GM19240 (cell line): ENCODE data around the gene TMEM255B.
"Not testable (repeated sequence)": the region's sequence is repeated elsewhere in the genome, so short reads cannot be mapped to it uniquely, and the experiment has no call there.

Source experiments
- DNase-seq: peaks from one replicate; pipeline ENCODE4 v3.0.0; 2011; ENCODE audit warnings: low spot score; ENCODE audit not compliant: insufficient read length

Gene TMEM255B

DNA sequence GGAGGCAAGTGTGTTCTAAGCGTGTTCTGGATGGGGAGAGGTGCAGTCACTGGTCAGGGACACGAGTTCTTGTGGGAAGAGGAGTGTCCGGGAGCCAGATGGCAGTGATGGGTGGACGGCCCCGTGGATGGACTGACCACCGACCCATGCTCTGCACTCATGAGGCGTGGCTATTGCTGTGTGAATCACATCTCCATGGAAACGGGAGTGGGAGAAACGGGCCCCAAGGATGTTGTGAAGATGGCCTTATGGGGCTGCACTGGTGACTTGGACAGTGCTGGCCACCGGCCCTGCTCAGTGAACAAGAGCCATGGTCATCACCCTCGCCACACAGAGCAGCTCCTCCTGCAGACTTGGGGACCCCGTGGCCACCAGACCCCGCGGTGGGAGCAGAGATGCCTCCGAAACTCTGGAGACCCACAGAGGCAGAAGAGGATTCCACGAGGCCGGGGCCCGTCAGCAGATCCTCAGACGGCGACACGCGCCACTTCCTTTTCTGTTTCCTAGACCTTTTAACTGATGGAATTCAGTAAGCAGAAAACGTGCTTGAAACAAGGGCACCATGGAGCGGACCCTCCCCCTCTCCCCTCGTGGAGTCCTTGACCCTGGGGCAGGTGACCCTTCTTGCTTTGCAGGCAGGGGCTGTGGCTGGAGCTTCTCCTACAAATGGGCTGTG lies 57.4 kb downstream of the TMEM255B start:
- no peak for DNase-seq

DNA sequence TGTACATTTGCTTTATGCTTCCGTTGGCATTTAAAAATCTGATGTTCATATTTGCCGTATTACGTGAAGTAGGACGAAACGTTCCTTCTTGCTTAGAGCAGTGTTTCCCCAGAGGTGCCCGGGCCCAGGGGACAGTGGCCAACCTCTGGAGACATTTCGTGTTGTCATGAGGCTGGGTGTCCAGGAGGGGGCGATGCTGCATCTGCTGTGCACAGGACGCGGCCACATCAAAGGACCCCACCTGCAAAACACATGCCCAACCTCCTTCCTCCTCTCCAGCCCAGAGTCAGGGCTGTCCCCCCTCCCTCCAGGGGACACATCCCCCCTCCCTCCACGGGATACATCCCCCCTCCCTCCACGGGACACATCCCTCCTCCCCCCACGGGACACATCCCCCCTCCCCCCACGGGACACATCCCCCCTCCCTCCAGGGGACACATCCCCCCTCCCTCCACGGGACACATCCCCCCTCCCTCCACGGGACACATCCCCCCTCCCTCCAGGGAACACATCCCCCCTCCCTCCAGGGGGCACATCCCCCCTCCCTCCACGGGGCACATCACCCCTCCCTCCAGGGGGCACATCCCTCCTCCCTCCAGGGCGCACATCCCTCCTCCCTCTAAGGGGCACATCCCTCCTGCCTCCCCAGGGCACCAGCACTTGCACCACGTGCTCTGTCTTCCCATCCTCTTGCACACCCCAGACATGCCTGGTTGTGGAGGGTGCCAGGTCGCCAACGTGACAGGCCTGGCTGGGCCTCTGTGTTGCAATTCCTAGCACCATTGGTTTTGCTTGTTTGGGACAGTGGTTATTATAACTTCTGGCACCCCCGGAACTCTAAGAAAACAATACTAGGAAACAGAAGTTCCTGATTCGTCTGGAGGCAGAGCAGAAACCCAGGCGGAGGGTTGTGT lies 58.2 kb downstream of the TMEM255B start:
- peak; percentile 87 for DNase-seq

DNA sequence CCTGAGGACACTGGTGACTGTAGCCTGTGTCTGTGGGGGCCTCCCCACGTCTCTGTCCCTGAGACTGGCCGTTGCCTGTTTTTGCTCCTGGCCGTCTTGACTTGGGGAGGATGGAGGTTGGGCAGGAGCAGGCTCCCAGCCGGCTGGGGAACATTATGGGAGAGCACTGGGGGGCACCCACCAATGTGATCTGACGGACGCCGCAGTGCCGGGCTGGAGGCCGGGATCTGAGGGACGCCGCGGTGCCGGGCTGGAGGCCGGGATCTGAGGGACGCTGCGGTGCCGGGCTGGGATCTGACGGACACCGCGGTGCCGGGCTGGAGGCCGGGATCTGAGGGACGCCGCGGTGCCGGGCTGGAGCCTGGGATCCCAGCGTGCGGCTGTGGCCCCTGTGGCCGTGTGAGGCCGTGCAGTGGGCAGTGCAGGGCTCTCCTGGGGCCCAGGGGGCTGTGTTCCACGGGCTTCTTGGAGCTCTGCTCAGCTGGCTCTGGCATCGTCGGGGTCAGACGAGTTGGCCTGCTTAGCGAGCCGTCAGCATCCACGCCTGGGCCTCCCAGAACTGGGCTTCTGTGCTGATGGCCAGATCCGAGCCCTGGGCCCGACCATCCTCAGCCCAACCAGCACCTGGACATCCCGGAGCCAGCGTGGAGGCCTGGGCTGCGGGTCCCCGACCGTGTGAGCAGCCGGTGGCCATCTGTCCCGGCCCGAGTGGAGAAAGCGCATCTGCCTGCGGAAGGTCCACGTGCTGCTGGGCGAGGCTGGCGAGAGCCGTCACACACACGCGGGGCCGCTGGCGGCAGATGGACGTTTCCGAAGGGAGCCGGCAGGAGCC lies 59.0 kb downstream of the TMEM255B start:
- no peak for DNase-seq

DNA sequence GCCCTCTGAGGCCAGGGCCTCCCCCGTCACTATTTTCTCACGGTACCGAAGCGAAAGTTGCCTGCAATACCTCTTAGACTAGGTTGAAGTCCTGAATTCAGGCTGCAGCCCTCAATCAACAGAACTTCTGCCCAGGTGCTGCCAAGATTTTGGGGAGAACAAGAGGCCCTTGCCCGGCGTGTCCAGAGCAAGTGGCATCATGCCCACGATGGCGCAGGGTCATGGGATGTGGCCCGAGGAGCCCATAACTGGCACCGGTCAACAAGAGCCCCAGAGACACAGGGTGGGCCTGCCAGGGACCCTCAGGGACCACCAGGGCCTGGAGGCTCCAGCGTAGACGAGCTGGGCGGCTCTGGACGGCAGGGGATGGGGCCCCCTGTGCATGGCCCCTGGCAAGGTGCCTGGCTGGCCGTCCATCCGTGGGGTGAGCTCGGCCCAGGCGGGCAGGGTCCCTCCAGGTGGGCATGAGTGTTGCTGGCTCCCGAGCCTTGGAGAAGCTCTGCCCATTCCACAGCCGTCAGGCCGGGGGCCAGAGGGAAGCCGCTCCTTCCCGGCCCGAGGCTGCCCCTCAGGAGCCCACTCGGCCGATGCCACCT lies 59.8 kb downstream of the TMEM255B start:
- no peak for DNase-seq

DNA sequence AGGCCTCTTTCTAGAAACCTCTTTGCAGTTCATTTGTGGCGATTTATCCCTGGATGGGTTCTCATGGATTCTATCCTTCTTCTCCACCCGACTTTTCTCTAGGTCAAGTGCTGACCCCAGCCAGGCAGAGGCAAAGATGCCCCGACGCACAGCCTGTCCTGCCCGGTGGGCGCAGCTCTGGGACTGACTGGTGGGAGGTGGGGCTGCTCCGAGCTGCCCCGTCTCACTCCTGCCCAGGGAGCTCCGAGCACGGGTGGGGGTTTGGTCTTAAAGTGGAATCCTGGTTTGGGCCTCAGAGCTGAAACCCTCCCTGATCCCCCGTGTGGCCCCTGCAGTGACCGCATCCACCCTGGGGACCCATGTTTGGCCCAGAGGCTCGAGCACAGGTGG lies 60.3 kb downstream of the TMEM255B start:
- DNase-seq, result no peak

DNA sequence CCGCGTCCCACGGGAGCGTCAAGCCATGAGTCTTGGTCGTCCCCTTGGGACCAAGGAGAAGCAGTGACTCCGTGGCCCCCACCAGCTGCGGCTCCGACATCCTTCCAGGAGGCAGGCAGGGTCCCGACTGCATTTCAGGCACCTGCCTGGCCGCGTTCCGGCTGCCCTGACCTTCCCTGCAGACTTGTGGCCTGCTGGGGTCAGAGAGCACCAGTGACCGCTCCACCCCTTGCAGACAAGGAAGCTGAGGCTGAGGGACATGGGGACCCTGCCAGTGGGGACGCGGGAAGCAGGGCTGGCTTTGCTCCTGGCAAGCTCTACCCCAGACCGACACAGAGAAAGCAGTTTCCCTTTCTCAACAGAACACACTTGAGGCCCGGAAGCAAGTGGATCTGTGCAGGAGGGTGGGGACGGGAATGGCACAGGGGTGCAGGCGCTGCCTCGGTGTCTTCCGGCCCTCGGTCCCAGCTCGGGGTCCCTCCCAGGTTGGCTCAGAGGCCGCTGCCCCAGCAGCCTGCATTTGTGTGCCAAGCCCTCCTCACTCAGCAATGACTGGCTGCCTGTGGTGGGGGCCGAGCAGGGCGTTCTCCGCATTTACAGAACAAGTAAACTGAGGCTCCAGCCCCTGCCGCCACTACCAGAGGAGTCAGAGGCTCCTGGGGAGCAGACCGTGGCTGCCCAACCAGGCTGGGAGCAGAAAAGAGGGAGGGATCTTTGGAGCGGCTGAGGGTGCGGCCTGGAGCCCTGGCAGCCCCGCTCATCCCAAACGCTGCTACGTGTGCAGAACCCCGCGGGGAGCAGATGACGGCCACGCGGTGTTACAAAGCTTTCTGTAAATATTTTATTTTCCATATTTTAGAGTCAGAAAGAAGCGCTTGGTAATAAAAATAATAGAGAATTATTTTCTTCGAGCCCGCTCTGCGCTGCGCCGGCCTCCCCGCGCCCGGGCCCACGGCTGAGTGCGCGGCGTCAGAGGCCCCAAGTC lies 61.0 kb downstream of the TMEM255B start:
- DNase-seq, result no peak

DNA sequence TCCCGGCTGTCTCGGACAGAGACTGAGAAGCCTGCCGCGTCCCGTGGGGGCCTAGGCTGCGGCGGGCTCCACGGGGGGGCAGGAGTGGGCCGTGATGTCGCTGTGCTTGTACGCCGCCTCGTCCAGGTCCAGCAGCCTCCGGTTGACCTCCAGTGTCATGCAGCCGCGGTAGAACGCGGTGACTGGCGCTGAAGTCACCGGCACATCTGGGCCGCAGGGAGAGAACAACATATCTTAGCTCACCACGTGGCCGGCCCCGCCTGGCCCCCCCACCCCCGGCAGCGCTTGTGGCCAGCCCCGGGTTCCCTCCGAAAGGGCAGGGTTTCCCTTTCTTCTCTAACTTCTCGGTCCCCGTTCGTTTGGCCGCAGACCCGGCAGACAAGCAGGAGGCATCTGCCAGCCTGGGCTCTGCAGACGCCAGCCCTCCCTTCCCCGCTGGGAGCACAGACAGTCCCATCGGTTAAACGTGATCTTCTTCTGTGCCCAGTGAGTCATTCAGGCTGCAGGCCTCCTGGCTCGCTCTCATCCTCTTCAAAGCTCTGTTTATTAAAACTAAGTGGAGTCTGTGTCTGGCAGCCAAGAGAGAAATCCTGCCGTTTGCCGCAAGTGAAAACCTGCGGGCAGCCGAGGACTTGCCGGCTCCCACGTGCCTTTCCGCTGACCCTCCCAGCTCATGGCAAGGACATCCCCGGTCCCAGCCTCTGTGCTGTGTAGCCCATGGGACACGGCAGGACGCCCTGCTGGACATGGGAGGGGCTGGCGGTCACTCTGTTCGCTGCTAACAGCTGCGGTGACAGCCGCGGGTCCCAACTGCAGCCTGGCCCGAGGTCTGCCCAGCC lies 62.0 kb downstream of the TMEM255B start:
- DNase-seq, result no peak

DNA sequence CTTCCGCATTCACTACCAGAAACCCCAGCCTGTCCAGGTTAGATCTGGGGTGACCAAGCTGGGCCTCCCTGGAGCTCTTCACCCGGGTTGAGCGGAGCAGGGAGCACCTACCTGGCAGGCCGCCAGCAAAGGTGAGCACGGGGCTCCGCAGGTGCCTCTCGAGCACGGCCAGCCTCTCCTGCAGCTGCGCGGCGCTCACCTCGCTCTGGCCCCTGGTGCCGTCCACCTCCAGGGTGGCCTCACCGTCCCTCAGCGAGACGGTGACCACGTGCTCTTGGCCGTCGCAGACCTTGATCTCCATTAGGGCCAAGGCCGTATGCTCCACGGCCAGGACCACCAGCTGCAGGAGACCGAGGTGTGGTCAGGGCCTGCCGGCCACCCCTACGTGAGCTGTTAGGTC lies 62.8 kb downstream of the TMEM255B start:
- no peak for DNase-seq

DNA sequence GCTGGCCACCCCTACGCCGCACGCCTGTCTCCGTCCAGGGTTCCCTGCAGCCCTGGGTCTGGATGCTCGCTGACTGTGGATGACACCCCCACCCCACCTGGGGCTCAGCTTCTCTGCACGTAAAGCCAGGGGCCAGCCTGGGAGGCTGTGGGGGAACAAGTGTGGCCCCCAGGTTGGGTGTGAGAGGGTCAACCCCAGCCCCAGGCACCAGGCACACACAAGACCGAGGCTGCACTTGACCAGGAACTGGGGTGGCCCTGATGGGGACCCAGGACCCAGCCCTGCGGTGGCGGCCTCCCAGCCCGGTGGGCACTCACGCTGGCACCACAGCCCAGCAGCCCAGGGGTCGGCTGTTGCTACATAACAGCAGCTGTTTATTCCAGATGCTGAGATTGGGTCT lies 63.2 kb downstream of the TMEM255B start:
- no peak for DNase-seq

DNA sequence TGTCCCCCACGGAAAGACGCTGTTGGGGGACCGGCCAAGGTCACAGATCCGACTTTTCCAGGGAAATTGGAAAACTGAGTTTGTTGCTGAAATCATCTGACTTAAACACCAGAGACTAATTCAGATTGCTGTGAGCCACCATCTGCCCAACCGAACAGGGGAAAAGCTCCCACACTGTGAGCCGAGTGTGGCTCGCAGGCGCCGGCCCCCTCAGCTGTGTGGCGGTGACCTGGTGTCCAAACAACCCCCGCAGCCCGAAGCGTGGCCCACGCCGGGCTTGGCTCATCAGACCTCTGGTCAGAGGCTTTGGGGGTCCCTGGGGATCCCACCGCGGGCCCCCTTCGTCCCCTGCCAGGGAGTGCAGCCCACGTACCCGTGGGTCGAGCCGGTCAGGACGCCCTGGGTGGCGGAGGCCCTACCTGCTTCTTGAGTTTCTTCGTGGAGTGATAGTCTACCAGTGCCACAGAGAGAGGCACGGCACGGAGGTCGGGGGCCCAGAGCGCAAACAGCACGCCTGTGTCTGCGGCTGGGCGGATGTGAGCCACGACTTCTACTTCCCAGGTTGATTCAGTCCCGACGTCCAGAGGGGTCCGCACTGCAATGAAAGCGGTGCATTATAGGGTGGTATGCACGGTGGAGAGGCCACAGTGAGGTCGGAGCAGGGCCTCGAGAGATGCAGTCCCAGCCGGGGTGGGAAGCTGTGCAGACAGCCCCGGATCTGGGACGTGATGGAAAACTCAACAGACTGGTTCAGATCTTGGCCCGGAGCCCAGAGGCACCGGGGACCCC lies 64.1 kb downstream of the TMEM255B start:
- no peak for DNase-seq

DNA sequence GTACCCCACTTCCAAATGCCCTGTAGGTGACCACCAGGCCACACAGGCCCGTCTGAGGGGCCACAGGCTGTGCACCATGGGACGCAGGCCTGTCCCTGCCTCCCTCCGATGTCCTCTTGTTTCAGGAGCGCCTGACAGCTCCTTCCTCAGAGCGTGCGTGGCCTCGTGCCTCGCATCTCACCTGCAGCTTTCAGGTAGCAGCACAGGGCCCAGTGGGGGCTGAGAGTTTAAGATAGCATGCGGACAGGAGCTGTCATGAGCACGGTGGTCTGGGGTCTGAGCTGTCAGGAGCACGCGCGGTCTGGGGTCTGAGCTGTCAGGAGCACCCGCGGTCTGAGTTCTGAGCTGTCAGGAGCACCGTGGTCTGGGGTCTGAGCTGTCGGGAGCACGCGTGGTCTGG lies 64.7 kb downstream of the TMEM255B start:
- DNase-seq, result no peak

DNA sequence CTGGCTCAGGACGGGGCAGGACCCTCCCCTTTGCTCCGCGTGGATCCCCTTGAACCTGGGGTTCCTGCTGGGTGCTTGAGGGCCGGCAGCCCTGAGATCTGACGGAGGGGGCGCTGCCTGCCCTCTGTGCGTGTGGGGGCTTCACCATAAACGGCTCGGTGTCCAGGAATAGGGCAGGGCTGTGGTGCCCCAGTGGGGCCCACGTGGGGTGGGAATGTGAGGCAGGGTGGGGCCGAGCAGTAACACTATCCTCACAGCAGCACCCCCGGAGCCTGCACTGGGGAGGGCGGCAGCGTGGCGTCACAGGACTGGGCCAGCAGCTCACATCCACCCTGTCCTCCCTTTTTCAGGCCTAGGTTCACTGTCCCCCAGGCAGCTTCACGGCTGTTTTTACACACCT lies 66.8 kb downstream of the TMEM255B start:
- no peak for DNase-seq

DNA sequence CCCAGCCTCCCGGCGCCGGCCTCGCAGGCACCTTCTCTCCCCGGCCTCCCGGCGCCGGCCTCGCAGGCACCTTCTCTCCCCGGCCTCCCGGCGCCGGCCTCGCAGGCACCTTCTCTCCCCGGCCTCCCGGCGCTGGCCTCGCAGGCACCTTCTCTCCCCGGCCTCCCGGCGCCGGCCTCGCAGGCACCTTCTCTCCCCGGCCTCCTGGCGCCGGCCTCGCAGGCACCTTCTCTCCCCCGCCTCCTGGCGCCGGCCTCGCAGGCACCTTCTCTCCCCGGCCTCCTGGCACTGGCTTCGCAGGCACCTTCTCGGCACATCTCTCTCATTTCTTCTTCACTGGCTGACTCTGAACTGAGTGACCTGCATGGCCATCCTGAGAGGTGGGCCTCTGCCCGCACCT lies 67.4 kb downstream of the TMEM255B start:
- not testable (repeated sequence) for DNase-seq

DNA sequence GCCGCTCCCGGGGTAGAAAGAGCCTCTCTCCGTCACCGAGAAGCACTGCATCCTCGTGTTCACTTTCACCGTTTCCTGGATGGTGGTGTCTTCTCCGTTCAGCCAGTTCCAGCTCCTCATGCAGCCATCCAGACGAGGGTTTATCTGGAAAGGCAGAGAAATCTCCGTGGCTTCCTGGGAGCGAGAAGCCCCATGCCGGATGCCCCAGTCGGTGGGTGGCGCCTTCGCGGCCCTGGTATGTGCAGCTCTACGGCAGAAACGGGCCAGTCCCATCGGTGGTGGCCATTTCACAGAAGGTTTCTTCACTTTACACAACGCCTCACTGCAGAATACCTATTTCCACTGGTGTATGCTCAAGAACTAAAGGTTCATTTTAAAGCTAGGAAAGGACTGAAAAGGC lies 68.0 kb downstream of the TMEM255B start:
- no peak for DNase-seq

DNA sequence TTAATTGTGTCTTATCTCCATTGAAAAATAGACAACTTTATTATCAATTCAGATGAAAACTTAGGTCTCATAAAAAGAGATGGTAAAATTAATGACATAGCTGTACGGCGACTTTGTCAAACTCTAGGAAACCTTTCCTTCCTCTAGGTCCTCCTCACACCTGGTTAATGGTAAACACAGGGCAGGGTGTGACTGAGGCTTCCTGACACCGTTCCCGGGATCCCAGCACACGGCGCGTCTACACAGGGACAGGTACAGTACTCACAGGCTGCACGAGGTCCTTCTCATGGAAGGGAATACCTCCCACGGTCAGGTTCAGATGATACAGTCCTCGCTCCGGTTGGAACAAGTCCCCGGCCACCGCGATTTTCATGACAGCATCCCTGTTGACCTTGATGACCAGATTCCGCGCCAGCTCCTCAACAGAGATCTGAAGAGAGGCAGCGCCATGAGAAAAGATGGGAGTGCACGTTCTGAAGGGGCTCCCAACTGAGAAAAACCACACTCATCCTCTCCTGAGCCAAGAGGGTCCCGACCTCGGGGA lies 69.3 kb downstream of the TMEM255B start:
- DNase-seq, result no peak

DNA sequence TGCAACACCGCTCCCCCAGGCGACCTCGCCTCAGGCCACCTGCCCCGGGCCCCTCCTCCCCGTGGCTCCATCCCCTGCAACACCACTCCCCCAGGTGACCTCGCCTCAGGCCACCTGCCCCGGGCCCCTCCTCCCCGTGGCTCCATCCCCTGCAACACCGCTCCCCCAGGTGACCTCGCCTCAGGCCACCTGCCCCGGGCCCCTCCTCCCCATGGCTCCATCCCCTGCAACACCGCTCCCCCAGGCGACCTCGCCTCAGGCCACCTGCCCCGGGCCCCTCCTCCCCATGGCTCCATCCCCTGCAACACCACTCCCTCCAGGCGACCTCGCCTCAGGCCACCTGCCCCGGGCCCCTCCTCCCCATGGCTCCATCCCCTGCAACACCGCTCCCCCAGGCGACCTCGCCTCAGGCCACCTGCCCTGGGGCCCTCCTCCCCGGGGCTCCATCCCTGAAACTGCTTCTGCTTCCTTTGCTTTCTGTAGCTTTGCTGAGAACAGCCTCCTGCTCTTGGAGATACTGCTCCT lies 71.5 kb downstream of the TMEM255B start:
- not testable (repeated sequence) for DNase-seq

DNA sequence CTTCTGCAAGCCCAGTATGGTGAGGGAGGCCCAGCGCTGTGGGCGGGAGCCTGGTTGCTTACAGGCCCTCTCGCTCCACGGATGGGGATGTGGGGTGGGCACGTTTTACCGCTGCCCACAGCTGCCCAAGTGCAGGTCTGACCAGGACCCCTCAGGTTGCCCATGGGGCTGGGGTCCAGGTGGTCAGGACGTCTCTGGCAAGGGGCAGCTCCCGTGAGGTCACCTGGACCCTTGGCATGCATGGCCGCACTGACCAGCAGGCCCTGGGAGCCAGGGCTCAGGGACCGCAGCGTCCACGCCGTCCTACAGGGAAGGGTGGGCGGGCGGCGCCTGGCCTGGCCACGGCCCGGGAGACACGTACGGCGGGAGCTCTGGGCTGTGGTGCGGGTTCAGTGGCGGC lies 72.0 kb downstream of the TMEM255B start:
- no peak for DNase-seq

DNA sequence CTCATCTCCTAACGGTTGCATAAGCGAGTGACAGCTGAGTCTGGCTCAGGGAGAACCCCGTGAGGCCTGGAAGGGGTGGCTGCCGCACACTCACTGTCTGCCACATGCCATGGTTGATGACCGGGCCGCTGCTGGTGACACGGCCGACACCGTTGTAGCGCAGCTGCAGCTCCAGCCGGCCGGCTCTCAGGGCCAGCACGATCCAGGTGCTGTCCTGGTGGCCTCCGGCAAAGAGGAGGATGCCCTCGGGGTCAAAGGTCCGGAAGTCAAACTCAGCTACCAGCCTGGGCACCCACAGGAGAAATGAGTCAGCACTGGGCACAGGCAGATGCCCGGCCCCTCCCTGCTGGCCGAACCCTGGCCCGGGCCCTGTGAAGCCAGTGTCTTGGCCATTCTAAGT lies 73.2 kb downstream of the TMEM255B start:
- no peak for DNase-seq
